ENCODE results near the gene ZSCAN18. TPM values are rescaled to one million over a fixed set of nuclear protein-coding genes. Genes with fewer than 3 reads are reported as not detected.

Gene ZSCAN18
- total and polyA plus RNA-seq, 9 of the 15 experiments (the other 6 are each of a cell fraction or from before 2014, with no cell fraction given), result 0.07 to 1.9 (median 0.31) TPM; not detected in 1

- no peak for DNase-seq (ENCODE audit: extremely low read depth in 1 of 4, low spot score in 3 of 4)
- Histone ChIP-seq H3K9ac (ENCODE audit: insufficient read depth in 1 of 2, low read depth in 2 of 2, low read length in 2 of 2) (no peak overlapping the region), H3K4me3 (no peak overlapping the region), H3K79me2 (ENCODE audit: control insufficient read depth, insufficient read depth, low read length) (no peaks in the 10 kb centered on the region), H3K27me3 (ENCODE audit: control insufficient read depth in 2 of 2, insufficient read depth in 2 of 2, low read length in 2 of 2) (no peaks in the 10 kb centered on the region), H3K4me2 (ENCODE audit: insufficient read depth, low read length) (no peak overlapping the region), H3K9me3 (replicated peaks; ENCODE audit: control insufficient read depth, insufficient read depth, low read depth, low read length) (no peaks in the 10 kb centered on the region; the same call in 1 of the 2 replicates), H3K4me1 (replicated peaks in 1 of 2; ENCODE audit: control insufficient read depth in 2 of 2, insufficient read depth in 2 of 2, low read length in 2 of 2) (peaks cover 0 to 9% of the 10 kb centered on the region in 2 experiments; a peak in 2 of 5 replicates), H3K9me1 (ENCODE audit: control insufficient read depth, insufficient read depth, low read length) (no peaks in the 10 kb centered on the region), H2AFZ (ENCODE audit: low read depth, low read length) (no peak overlapping the region), H3K27ac (ENCODE audit: extremely low read depth, low read depth, low read length) (no peak overlapping the region), H3K36me3 (ENCODE audit: control insufficient read depth, insufficient read depth, low read length) (no peaks in the 10 kb centered on the region), H4K20me1 (replicated peaks; ENCODE audit: control insufficient read depth, insufficient read depth, low read length) (no peaks in the 10 kb centered on the region)
- intact Hi-C loops (cut with micrococcal nuclease) (no loop called here), in situ Hi-C loops (cut with MboI) (no loop called here)
- 24% methylated on average over 25 of the region's 28 CpGs for WGBS (ENCODE audit: insufficient coverage, low coverage, missing lambda C conversion rate)
- no peak for ATAC-seq
- no TSS peak for BruUV-seq (replicated peaks)
- ChIA-PET POLR2A (interaction anchor here (0.6 kb wide), 2 partner anchors 9 to 19 kb away, joined by 3 to 4 read pairs; no protein-coding TSS in a partner anchor), CTCF (ENCODE audit: low intra/inter-chr PET ratio) (no interaction called here)
- FAIRE-seq, result no peak
- no peak for TF ChIP-seq ZNF830 (CRISPR knock-in tag; IDR thresholded peaks at IDR 0.05)
- no peak for TF ChIP-seq NR2F6 (CRISPR knock-in tag; IDR thresholded peaks at IDR 0.05)
- no peak for TF ChIP-seq TFAP4 (CRISPR knock-in tag; IDR thresholded peaks at IDR 0.05; ENCODE audit: borderline replicate concordance)
- TF ChIP-seq BDP1 (IDR thresholded peaks at IDR 0.05; ENCODE audit: insufficient read depth, insufficient read length), result no peak
- no peak for TF ChIP-seq HNRNPUL1 (IDR thresholded peaks at IDR 0.05; ENCODE audit: low read length)
- TF ChIP-seq CSDE1 (IDR thresholded peaks at IDR 0.05), result no peak
- TF ChIP-seq ESRRB (CRISPR knock-in tag; IDR thresholded peaks at IDR 0.05; ENCODE audit: borderline replicate concordance), result no peak
- TF ChIP-seq EZH2 (IDR thresholded peaks at IDR 0.05; ENCODE audit: borderline replicate concordance, low read depth, low read length), result no peak
- TF ChIP-seq MTF1 (CRISPR knock-in tag; IDR thresholded peaks at IDR 0.05; ENCODE audit: borderline replicate concordance), result no peak
- no peak for TF ChIP-seq CLOCK (CRISPR knock-in tag; IDR thresholded peaks at IDR 0.05; ENCODE audit: borderline replicate concordance)
- TF ChIP-seq TCF7 (IDR thresholded peaks at IDR 0.05; ENCODE audit: borderline replicate concordance), result no peak
- TF ChIP-seq ZNF175 (CRISPR knock-in tag; IDR thresholded peaks at IDR 0.05; ENCODE audit: low read depth), result no peak
- no peak for TF ChIP-seq SMAD3 (CRISPR knock-in tag; conservative IDR thresholded peaks at IDR 0.05)
- no peak for TF ChIP-seq CBX5 (IDR thresholded peaks at IDR 0.05; ENCODE audit: borderline replicate concordance, low read depth)
- TF ChIP-seq HNRNPL (IDR thresholded peaks at IDR 0.05; ENCODE audit: low read depth, low read length), result no peak
- no peak for TF ChIP-seq ZBED1 (IDR thresholded peaks at IDR 0.05)
- no peak for TF ChIP-seq ZNF280A (IDR thresholded peaks at IDR 0.05; ENCODE audit: low read depth, partially characterized antibody)
Observed at GRCh38 chr19:58059671-58060078, 38.4 kb downstream of the ZSCAN18 start.
